Right ventricle myocardium inferior (tissue), 1 donor: ENCODE results near the gene CCDC102B. TPM values are rescaled to one million over a fixed set of nuclear protein-coding genes. Genes with fewer than 3 reads are reported as not detected.
"Not testable (repeated sequence)": the region's sequence is repeated elsewhere in the genome, so short reads cannot be mapped to it uniquely, and the experiment has no call there.

ENCODE experiments used
- ATAC-seq: fragments of 200-7000 bp; cut with Tn5 transposase; one replicate; pipeline ENCODE4 v1.9.1; 2020; ENCODE audit warnings: mild to moderate bottlenecking, moderate library complexity
- DNase-seq: peaks from one replicate; pipeline ENCODE4 v3.0.0; 2021; ENCODE audit errors: missing footprints
- intact Hi-C: fragments of 100-400 bp; cut with DNase I; formaldehyde crosslinking; loops from one replicate; pipeline ENCODE4 v1.11.0; 2022
- total RNA-seq: library from RNA; stranded (reverse); fragmentation: NEBNext Ultra II Directional; extraction: Animal tissue kit (Norgen Biotek cat#: 25700); gene quantifications from one replicate; pipeline ENCODE4 v1.2.1, GENCODE V29; 2021
- donor health status: DM: no; HTN: yes; CAD: no; lungs with severe emphysema.

CCDC102B gene
- total RNA-seq, 1 donor from 2014 or later = 3.9 TPM

GRCh38 chr18:69006212-69006611, 208.3 kb downstream of the CCDC102B start:
- ATAC-seq, DNase-seq, intact Hi-C loops: not testable (repeated sequence)

- ATAC-seq = no peak
- intact Hi-C loops = no loop called here
- no peak for DNase-seq
These were observed 210.7 kb downstream of the CCDC102B start for GRCh38 chr18:69008538-69008937.

GRCh38 chr18:69021211-69021805, 223.4 kb downstream of the CCDC102B start:
- no peak for ATAC-seq
- DNase-seq = no peak
- intact Hi-C loops = no loop called here

GRCh38 chr18:69022426-69022825, 224.5 kb downstream of the CCDC102B start:
- intact Hi-C loops = no loop called here
- ATAC-seq (no peak), DNase-seq (no peak)

GRCh38 chr18:69031571-69031970, 233.7 kb downstream of the CCDC102B start:
- intact Hi-C loops = no loop called here
- ATAC-seq (no peak), DNase-seq (no peak)

- no peak for DNase-seq
- intact Hi-C loops = no loop called here
- no peak for ATAC-seq
These were observed 234.1 kb downstream of the CCDC102B start for GRCh38 chr18:69032009-69032408.

GRCh38 chr18:69035756-69036155, 237.9 kb downstream of the CCDC102B start:
- intact Hi-C loops = no loop called here
- no peak for DNase-seq
- ATAC-seq = no peak

GRCh38 chr18:69044215-69044614, 246.3 kb downstream of the CCDC102B start:
- no peak for DNase-seq
- intact Hi-C loops = no loop called here
- no peak for ATAC-seq

GRCh38 chr18:69064063-69064462, 266.2 kb downstream of the CCDC102B start:
- ATAC-seq (no peak), DNase-seq (no peak)
- intact Hi-C loops = no loop called here

- ATAC-seq (no peak), DNase-seq (no peak)
- intact Hi-C loops = no loop called here
These were observed 269.2 kb downstream of the CCDC102B start for GRCh38 chr18:69067048-69067447.

GRCh38 chr18:69071680-69072079, 273.8 kb downstream of the CCDC102B start:
- ATAC-seq (no peak), DNase-seq (no peak)
- intact Hi-C loops = no loop called here

- ATAC-seq = no peak
- intact Hi-C loops = no loop called here
- DNase-seq = no peak
These were observed 284.0 kb downstream of the CCDC102B start for GRCh38 chr18:69081846-69082245.

- DNase-seq = no peak
- intact Hi-C loops = no loop called here
- no peak for ATAC-seq
These were observed 284.6 kb downstream of the CCDC102B start for GRCh38 chr18:69082499-69082898.

- DNase-seq = no peak
- intact Hi-C loops = no loop called here
These were observed 288.1 kb downstream of the CCDC102B start for GRCh38 chr18:69085951-69086350.

GRCh38 chr18:69088973-69089372, 291.1 kb downstream of the CCDC102B start:
- ATAC-seq (no peak), DNase-seq (no peak)
- intact Hi-C loops = no loop called here

More at GRCh38 chr18:69085951-69086350, 288.1 kb downstream of the CCDC102B start:
- ATAC-seq = no peak

- intact Hi-C loops = no loop called here
- ATAC-seq = no peak
- no peak for DNase-seq
These were observed 299.5 kb downstream of the CCDC102B start for GRCh38 chr18:69097349-69097748.

- no peak for ATAC-seq
- DNase-seq = no peak
- intact Hi-C loops = no loop called here
These were observed 305.1 kb downstream of the CCDC102B start for GRCh38 chr18:69102959-69103358.
